Cardiac fibroblast (primary cell): ENCODE results near the gene EVX1.

ENCODE experiments used
- DNase-seq, 2 donors: peaks; one replicate each; pipeline versions ENCODE4 v3.0.0 to v3.0.0-alpha.2; 2010; ENCODE audit warnings: low read depth in 2 of 2
- H3K4me3 ChIP-seq, 2 donors: replicated peaks in 1 of 2; 1 replicate in 1 of 2; 2 replicates in 1 of 2; pipeline ENCODE4 v1.5.1; 2011; ENCODE audit warnings: low read depth in 2 of 2, low read length in 2 of 2, mild to moderate bottlenecking in 2 of 2, moderate library complexity in 1 of 2
- TF ChIP-seq, protein P1 (sequence below): IDR thresholded peaks from one replicate; pipeline ENCODE4 v1.5.1; 2011; ENCODE audit warnings: low read depth, mild to moderate bottlenecking, low read length, inconsistent platforms

Gene EVX1

DNA sequence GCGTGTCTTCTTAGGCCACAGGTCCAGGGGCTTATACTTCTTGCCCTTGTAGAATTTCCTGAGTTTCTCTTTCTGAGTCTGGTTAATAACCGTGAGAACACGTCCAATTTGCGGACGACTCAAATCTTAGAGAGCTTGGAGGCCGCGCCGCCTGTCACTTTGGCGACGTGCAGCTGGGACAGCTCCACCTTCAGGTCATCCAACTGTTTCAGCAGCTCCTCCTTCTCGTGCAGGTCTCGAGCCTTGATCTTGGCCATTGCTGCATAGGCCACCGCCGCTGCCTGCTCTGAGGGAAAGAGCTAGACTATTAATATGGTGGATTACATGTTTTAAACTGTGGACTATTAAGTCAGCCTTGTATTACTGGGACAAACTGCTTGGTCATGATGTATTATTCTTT lies 26.9 kb downstream of the EVX1 start:
- H3K4me3 ChIP-seq, result no peak overlapping the region
- TF ChIP-seq, protein P1, sequence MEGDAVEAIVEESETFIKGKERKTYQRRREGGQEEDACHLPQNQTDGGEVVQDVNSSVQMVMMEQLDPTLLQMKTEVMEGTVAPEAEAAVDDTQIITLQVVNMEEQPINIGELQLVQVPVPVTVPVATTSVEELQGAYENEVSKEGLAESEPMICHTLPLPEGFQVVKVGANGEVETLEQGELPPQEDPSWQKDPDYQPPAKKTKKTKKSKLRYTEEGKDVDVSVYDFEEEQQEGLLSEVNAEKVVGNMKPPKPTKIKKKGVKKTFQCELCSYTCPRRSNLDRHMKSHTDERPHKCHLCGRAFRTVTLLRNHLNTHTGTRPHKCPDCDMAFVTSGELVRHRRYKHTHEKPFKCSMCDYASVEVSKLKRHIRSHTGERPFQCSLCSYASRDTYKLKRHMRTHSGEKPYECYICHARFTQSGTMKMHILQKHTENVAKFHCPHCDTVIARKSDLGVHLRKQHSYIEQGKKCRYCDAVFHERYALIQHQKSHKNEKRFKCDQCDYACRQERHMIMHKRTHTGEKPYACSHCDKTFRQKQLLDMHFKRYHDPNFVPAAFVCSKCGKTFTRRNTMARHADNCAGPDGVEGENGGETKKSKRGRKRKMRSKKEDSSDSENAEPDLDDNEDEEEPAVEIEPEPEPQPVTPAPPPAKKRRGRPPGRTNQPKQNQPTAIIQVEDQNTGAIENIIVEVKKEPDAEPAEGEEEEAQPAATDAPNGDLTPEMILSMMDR, result no peak
- no peak for DNase-seq

DNA sequence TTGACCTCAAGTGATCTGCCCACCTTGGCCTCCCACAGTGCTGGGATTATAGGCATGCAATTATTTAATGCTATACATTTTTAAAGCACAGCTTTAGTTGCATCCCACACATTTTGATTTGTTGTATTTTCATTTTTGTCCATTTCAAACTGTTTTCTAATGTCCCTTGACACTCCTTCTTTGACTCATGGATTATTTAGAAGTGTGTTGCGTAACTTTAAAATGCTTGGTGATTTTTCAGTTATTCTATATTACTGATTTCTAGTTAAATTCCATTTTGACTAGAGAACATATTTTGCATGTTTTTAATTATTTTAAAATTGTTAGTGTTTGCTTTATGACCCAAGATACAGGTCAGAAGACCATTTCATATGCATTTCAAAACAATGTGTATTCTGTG lies 28.8 kb downstream of the EVX1 start:
- TF ChIP-seq, protein P1, result no peak
- no peak overlapping the region for H3K4me3 ChIP-seq
- no peak for DNase-seq

DNA sequence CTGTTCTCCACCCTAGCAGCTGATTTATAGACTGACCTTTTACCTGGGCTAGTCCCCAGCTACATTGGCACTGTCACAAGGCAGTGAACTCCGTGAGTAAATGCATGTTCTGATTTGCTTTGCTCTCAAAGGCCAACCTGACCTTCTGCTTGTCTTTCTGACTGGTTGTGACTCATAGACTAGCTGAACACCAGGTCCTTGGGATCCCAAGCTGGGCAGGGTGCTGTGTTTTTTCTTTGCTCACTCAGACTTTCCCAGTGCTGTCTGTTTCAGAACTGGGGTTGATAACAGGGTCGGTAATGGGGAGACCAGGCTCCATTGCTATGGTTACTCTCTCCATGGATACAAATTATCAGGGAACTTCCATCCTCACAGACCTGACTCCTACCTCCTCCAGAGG lies 35.0 kb downstream of the EVX1 start:
- H3K4me3 ChIP-seq, result no peak overlapping the region
- TF ChIP-seq, protein P1, result no peak
- peak; percentile 3 to 23 for DNase-seq

DNA sequence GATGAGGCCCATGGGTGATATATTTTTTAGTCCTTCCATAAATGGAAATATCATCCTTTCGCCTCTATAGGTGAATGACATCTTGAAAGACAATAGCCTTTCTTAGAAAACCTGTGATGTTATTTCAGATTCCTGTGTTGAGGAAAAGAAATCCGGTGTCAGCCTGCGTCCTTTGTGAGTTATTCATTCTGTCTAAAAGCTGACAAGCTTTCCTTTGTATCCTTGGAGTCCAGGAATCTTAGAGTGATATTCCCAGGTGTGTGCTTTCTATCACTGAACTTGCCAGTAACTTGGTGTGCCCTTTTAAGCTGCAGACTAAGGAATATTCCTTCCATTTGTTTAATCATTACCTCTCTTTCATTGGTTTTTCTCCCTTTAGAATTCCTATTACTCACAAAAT lies 41.0 kb downstream of the EVX1 start:
- TF ChIP-seq, protein P1, result no peak
- DNase-seq, result no peak
- no peak overlapping the region for H3K4me3 ChIP-seq

DNA sequence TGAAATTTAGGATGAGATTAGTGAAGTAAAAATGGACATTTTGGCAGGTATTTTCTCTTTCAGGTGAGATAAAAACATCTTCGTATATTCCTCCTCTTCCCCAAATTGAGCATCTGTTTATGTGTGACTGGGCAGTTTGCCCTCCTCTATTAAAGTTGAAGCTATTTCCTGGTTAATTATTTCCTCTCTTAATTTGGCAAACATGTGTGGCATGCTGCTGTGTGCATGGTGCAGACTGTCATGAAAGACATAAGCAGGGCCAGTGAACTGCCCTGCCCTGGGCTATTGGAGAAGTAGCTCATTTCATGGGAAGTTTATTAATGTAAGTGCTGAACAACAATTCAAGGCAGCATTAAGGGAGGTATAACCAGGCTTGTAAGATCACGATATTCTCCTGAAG lies 52.6 kb downstream of the EVX1 start:
- TF ChIP-seq, protein P1, result no peak
- no peak overlapping the region for H3K4me3 ChIP-seq
- no peak for DNase-seq

DNA sequence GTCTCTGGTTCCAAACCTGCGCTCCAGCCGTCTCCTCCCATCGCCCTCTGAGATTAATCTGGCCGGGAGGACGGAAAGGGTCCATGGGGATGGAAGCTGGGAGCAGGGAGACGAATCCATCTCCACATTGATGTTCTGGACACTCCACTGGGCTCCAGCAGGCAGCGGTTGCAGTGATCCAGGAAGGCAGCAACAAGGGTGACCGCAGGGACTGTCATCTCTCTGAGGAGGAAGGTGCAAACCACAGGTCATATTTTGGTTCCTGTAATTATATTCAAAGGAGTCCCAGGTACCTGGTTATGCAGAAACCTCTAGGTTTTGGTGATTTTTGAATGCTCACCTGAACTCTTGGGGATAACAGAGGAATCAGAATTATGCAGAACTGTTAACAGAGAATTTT lies 54.8 kb downstream of the EVX1 start:
- H3K4me3 ChIP-seq, result no peak overlapping the region
- no peak for DNase-seq
- TF ChIP-seq, protein P1, result no peak
